Measurements from ENCODE around the gene NEU3.

Gene NEU3

GRCh38 chr11:75051043-75051442, 62.3 kb downstream of the NEU3 start:
- ATAC-seq: no peak
- TF ChIP-seq CREB5 (CRISPR knock-in tag; IDR thresholded peaks at IDR 0.05; ENCODE audit: low read depth): no peak
- no peak for TF ChIP-seq CSDC2 (CRISPR knock-in tag; IDR thresholded peaks at IDR 0.05)
- TF ChIP-seq ZFP30 (CRISPR knock-in tag; IDR thresholded peaks at IDR 0.05): no peak
- TF ChIP-seq, protein P1, sequence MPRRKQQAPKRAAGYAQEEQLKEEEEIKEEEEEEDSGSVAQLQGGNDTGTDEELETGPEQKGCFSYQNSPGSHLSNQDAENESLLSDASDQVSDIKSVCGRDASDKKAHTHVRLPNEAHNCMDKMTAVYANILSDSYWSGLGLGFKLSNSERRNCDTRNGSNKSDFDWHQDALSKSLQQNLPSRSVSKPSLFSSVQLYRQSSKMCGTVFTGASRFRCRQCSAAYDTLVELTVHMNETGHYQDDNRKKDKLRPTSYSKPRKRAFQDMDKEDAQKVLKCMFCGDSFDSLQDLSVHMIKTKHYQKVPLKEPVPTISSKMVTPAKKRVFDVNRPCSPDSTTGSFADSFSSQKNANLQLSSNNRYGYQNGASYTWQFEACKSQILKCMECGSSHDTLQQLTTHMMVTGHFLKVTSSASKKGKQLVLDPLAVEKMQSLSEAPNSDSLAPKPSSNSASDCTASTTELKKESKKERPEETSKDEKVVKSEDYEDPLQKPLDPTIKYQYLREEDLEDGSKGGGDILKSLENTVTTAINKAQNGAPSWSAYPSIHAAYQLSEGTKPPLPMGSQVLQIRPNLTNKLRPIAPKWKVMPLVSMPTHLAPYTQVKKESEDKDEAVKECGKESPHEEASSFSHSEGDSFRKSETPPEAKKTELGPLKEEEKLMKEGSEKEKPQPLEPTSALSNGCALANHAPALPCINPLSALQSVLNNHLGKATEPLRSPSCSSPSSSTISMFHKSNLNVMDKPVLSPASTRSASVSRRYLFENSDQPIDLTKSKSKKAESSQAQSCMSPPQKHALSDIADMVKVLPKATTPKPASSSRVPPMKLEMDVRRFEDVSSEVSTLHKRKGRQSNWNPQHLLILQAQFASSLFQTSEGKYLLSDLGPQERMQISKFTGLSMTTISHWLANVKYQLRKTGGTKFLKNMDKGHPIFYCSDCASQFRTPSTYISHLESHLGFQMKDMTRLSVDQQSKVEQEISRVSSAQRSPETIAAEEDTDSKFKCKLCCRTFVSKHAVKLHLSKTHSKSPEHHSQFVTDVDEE (CRISPR knock-in tag; IDR thresholded peaks at IDR 0.05): no peak
- no peak for TF ChIP-seq ZC3H10 (CRISPR knock-in tag; IDR thresholded peaks at IDR 0.05)
- TF ChIP-seq OSR1 (CRISPR knock-in tag; IDR thresholded peaks at IDR 0.05): no peak
- no peak for TF ChIP-seq ESRRG (CRISPR knock-in tag; IDR thresholded peaks at IDR 0.05)
- TF ChIP-seq, protein P2, sequence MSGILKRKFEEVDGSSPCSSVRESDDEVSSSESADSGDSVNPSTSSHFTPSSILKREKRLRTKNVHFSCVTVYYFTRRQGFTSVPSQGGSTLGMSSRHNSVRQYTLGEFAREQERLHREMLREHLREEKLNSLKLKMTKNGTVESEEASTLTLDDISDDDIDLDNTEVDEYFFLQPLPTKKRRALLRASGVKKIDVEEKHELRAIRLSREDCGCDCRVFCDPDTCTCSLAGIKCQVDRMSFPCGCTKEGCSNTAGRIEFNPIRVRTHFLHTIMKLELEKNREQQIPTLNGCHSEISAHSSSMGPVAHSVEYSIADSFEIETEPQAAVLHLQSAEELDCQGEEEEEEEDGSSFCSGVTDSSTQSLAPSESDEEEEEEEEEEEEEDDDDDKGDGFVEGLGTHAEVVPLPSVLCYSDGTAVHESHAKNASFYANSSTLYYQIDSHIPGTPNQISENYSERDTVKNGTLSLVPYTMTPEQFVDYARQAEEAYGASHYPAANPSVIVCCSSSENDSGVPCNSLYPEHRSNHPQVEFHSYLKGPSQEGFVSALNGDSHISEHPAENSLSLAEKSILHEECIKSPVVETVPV (CRISPR knock-in tag; IDR thresholded peaks at IDR 0.05): no peak
- TF ChIP-seq ZNF70 (CRISPR knock-in tag; IDR thresholded peaks at IDR 0.05): no peak
- TF ChIP-seq ZNF565 (CRISPR knock-in tag; conservative IDR thresholded peaks at IDR 0.05; ENCODE audit: low read depth): no peak
- TF ChIP-seq ARNTL (CRISPR knock-in tag; IDR thresholded peaks at IDR 0.05; ENCODE audit: borderline replicate concordance, low read depth): no peak
- TF ChIP-seq GLIS3 (CRISPR knock-in tag; IDR thresholded peaks at IDR 0.05): no peak
- TF ChIP-seq ZNF8 (CRISPR knock-in tag; IDR thresholded peaks at IDR 0.05): no peak
- TF ChIP-seq BACH2 (CRISPR knock-in tag; IDR thresholded peaks at IDR 0.05; ENCODE audit: borderline replicate concordance): no peak
- no peak for TF ChIP-seq TCF4 (CRISPR knock-in tag; IDR thresholded peaks at IDR 0.05; ENCODE audit: borderline replicate concordance)
- no peak for TF ChIP-seq SNAI2 (CRISPR knock-in tag; IDR thresholded peaks at IDR 0.05)
- no peak for TF ChIP-seq PPARA (CRISPR knock-in tag; IDR thresholded peaks at IDR 0.05; ENCODE audit: borderline replicate concordance)
- TF ChIP-seq PATZ1 (CRISPR knock-in tag; IDR thresholded peaks at IDR 0.05; ENCODE audit: borderline replicate concordance): no peak

DNA sequence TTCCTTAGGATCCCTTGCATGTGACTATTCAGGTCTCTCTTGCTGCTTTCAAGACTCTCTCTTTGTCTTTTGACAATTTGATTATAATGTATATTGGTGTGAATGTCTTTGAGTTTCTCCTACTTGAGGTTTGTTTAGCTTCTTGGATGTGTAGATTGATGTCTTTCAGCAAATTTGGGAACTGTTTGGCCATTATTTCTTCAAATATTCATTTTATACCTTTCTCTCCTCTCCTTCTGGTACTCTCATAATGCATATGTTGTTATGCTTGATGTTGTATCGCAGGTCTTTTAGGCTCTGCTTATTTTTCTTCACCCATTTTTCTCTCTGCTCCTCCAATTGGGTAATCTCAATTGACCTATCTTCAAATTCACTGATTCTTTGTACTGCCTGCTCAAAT, 63.7 kb downstream of the NEU3 start:
- TF ChIP-seq TCF4 (CRISPR knock-in tag; IDR thresholded peaks at IDR 0.05; ENCODE audit: borderline replicate concordance) (no peak), ZC3H10 (CRISPR knock-in tag; IDR thresholded peaks at IDR 0.05) (no peak)
- TF ChIP-seq, protein P2 (CRISPR knock-in tag; IDR thresholded peaks at IDR 0.05): no peak
- no peak for ATAC-seq

DNA sequence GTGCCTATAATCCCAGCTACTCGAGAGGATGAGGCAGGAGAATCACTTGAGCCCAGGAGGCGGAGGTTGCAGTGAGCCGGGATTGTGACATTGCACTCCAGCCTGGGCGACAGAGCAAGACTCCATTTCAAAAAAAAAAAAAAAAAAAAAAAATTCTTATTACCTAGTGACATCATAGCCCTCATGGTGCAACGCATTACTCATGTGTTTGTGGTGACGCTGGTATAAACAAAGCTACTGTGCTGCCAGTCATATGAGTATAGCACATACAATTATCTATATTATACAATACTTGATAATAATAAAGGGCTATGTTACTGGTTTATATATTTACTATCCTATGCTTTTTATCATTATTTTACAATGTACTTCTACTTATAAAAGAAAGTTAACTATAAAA, 66.8 kb downstream of the NEU3 start:
- no peak for TF ChIP-seq ZNF70 (CRISPR knock-in tag; IDR thresholded peaks at IDR 0.05)
- no peak for TF ChIP-seq ZC3H10 (CRISPR knock-in tag; IDR thresholded peaks at IDR 0.05)
- no peak for TF ChIP-seq PPARA (CRISPR knock-in tag; IDR thresholded peaks at IDR 0.05; ENCODE audit: borderline replicate concordance)
- TF ChIP-seq BACH2 (CRISPR knock-in tag; IDR thresholded peaks at IDR 0.05; ENCODE audit: borderline replicate concordance): no peak
- TF ChIP-seq, protein P1 (CRISPR knock-in tag; IDR thresholded peaks at IDR 0.05): no peak
- TF ChIP-seq ZNF565 (CRISPR knock-in tag; conservative IDR thresholded peaks at IDR 0.05; ENCODE audit: low read depth): no peak
- TF ChIP-seq CREB5 (CRISPR knock-in tag; IDR thresholded peaks at IDR 0.05; ENCODE audit: low read depth): no peak
- TF ChIP-seq ISL1 (CRISPR knock-in tag; IDR thresholded peaks at IDR 0.05): no peak
- no peak for TF ChIP-seq SNAI2 (CRISPR knock-in tag; IDR thresholded peaks at IDR 0.05)
- no peak for TF ChIP-seq CSDC2 (CRISPR knock-in tag; IDR thresholded peaks at IDR 0.05)
- TF ChIP-seq ZFP30 (CRISPR knock-in tag; IDR thresholded peaks at IDR 0.05): no peak
- TF ChIP-seq ZNF8 (CRISPR knock-in tag; IDR thresholded peaks at IDR 0.05): no peak
- no peak for TF ChIP-seq ESRRG (CRISPR knock-in tag; IDR thresholded peaks at IDR 0.05)
- no peak for TF ChIP-seq GLIS3 (CRISPR knock-in tag; IDR thresholded peaks at IDR 0.05)
- no peak for TF ChIP-seq ARNTL (CRISPR knock-in tag; IDR thresholded peaks at IDR 0.05; ENCODE audit: borderline replicate concordance, low read depth)
- TF ChIP-seq ZFP3 (CRISPR knock-in tag; IDR thresholded peaks at IDR 0.05): no peak
- TF ChIP-seq RARB (CRISPR knock-in tag; IDR thresholded peaks at IDR 0.05): no peak
- ATAC-seq: no peak

Measured in SK-N-SH treated with all-trans-retinoic acid at 6 μM for 48 hours (cell line).